ENCODE measurements around the gene NBAS. TPM values are rescaled to one million over a fixed set of nuclear protein-coding genes. Genes with fewer than 3 reads are reported as not detected.

Gene NBAS
- total RNA-seq, 1 donor from 2014 or later, result 61.6 TPM

DNA sequence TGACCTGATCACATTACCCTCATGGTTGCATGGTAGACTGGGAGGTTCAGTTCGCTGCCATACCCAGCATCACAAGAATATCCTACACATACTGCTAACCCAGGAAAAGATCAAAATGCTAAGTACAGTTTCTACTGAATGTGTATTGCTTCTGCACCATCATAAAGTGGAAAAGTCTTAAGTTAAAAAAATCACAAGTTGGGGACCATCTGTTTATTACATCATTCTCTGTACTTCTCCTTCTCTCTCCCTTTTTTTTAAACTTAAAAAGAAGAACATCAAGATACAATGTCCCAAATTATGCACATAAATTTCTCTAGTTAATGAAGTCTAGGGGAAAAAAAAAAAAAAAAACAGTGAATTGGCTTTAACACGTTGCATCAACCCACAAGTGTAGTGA is 43.3 kb downstream of the NBAS start:
- H3K27ac Mint-ChIP-seq (ENCODE audit: unreplicated experiment), result no peak overlapping the region
- no peaks in the 10 kb centered on the region for H3K27me3 Mint-ChIP-seq (ENCODE audit: low read depth)
- DNase-seq (ENCODE audit: low read depth, low spot score), result no peak
- no peaks in the 10 kb centered on the region for H3K9me3 Mint-ChIP-seq
- peaks cover 9% of the 10 kb centered on the region for H3K36me3 Mint-ChIP-seq (ENCODE audit: low read depth)
- no peak overlapping the region for H3K4me3 Mint-ChIP-seq
- peaks cover 8% of the 10 kb centered on the region for H3K4me1 Mint-ChIP-seq
- no peak for TF ChIP-seq CTCF (conservative IDR thresholded peaks at IDR 0.05)

- TF ChIP-seq CTCF (conservative IDR thresholded peaks at IDR 0.05), result no peak
- Mint-ChIP-seq H3K4me3 (no peak overlapping the region), H3K36me3 (ENCODE audit: low read depth) (peaks cover 12% of the 10 kb centered on the region), H3K27me3 (ENCODE audit: low read depth) (no peaks in the 10 kb centered on the region), H3K9me3 (no peaks in the 10 kb centered on the region), H3K4me1 (no peaks in the 10 kb centered on the region), H3K27ac (ENCODE audit: unreplicated experiment) (no peak overlapping the region)
- no peak for DNase-seq (ENCODE audit: low read depth, low spot score)
Measured at GRCh38 chr2:15511686-15512085, 49.4 kb downstream of the NBAS start.

- H3K4me1 Mint-ChIP-seq, result no peaks in the 10 kb centered on the region
- H3K27me3 Mint-ChIP-seq (ENCODE audit: low read depth), result no peaks in the 10 kb centered on the region
- H3K27ac Mint-ChIP-seq (ENCODE audit: unreplicated experiment), result no peak overlapping the region
- no peak for TF ChIP-seq CTCF (conservative IDR thresholded peaks at IDR 0.05)
- no peak overlapping the region for H3K4me3 Mint-ChIP-seq
- H3K36me3 Mint-ChIP-seq (ENCODE audit: low read depth), result peaks cover 8% of the 10 kb centered on the region
- no peaks in the 10 kb centered on the region for H3K9me3 Mint-ChIP-seq
- no peak for DNase-seq (ENCODE audit: low read depth, low spot score)
Measured at GRCh38 chr2:15510552-15510951, 50.6 kb downstream of the NBAS start.

DNA sequence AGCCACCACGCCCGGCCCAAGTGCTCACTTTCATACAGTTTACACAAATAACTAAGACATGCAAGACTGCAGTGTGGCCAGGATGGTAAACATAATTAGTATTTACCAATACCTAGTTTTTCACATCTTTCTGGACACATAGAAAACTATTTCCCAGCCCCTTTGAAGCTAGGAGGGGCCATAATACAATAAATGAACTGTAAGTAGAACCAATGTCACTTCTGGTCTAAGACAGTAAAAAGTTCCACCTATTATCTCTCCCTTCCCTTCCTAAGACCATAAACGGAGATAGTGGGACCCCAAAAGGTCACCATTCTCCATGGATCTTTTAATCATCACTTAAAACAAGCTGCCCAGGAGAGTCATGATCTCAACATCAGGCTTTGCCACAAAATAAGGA is 51.0 kb downstream of the NBAS start:
- DNase-seq (ENCODE audit: low read depth, low spot score), result no peak
- no peaks in the 10 kb centered on the region for H3K9me3 Mint-ChIP-seq
- H3K27ac Mint-ChIP-seq (ENCODE audit: unreplicated experiment), result no peak overlapping the region
- peaks cover 2% of the 10 kb centered on the region for H3K4me1 Mint-ChIP-seq
- TF ChIP-seq CTCF (conservative IDR thresholded peaks at IDR 0.05), result no peak
- H3K4me3 Mint-ChIP-seq, result no peak overlapping the region
- H3K36me3 Mint-ChIP-seq (ENCODE audit: low read depth), result peaks cover 8% of the 10 kb centered on the region
- no peaks in the 10 kb centered on the region for H3K27me3 Mint-ChIP-seq (ENCODE audit: low read depth)

DNA sequence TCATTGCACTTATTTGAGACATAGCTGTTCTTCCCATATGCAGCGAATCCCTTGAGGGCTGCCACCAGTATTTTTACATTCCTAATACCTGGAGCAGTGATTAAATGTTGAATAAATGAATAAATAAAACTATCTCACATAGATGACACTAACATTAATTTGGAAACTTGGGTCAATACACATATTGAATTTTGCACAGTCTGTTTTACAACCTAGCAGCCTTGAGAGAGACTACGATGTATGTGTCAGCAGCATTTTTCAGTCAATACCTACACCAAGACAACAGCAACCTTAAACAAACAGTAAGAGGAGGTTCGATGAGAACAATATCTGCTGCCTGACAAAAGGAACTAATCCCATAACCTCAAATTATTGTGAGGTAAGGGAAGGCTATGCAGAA is 53.4 kb downstream of the NBAS start:
- no peak overlapping the region for H3K27ac Mint-ChIP-seq (ENCODE audit: unreplicated experiment)
- no peak overlapping the region for H3K4me3 Mint-ChIP-seq
- TF ChIP-seq CTCF (conservative IDR thresholded peaks at IDR 0.05), result no peak
- peaks cover 10% of the 10 kb centered on the region for H3K36me3 Mint-ChIP-seq (ENCODE audit: low read depth)
- no peak for DNase-seq (ENCODE audit: low read depth, low spot score)
- peaks cover 7% of the 10 kb centered on the region for H3K4me1 Mint-ChIP-seq
- H3K9me3 Mint-ChIP-seq, result no peaks in the 10 kb centered on the region
- H3K27me3 Mint-ChIP-seq (ENCODE audit: low read depth), result no peaks in the 10 kb centered on the region

DNA sequence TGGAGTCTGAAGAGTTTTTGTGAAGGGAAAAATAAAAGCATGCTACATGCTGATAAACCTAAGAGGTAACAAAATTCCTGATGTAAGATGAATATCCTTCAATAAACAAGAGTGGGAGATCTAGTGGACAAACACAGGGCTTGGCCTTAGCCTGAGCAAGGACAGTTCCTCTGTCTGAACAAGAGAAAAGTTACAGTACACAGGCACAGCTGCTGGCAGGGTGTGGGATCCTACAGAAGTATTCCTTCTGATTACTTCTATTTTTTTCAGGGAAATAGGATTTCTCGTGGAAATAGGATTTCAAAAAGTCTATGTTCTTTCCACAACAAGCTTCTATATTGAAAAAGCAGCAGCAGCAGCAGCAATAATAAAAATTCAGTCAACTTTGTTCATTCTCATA is 54.1 kb downstream of the NBAS start:
- Mint-ChIP-seq H3K4me3 (no peak overlapping the region), H3K27ac (ENCODE audit: unreplicated experiment) (no peak overlapping the region), H3K4me1 (peaks cover 7% of the 10 kb centered on the region), H3K36me3 (ENCODE audit: low read depth) (peaks cover 10% of the 10 kb centered on the region), H3K9me3 (no peaks in the 10 kb centered on the region), H3K27me3 (ENCODE audit: low read depth) (no peaks in the 10 kb centered on the region)
- no peak for DNase-seq (ENCODE audit: low read depth, low spot score)
- no peak for TF ChIP-seq CTCF (conservative IDR thresholded peaks at IDR 0.05)
